Muscle layer of duodenum (tissue), 2 donors: ENCODE data around the gene SDHAF1.

Experiments used
- H3K27ac ChIP-seq: one replicate; pipeline ENCODE4 v1.7.0; 2013; ENCODE audit warnings: mild to moderate bottlenecking, low read length
- H3K27me3 ChIP-seq: one replicate; pipeline ENCODE4 v1.7.0; 2013; ENCODE audit warnings: low read depth, mild to moderate bottlenecking, control low read depth, low read length
- H3K36me3 ChIP-seq, 2 donors: one replicate each; pipeline ENCODE4 v1.7.0; 2013; ENCODE audit warnings: low read length in 2 of 2, control low read depth in 1 of 2, mild to moderate bottlenecking in 1 of 2; ENCODE audit not compliant: insufficient read depth in 2 of 2, control insufficient read depth in 1 of 2
- H3K4me1 ChIP-seq, 2 donors: one replicate each; pipeline ENCODE4 v1.7.0; 2013; ENCODE audit warnings: low read length in 2 of 2, mild to moderate bottlenecking in 2 of 2, control low read depth in 1 of 2, moderate library complexity in 1 of 2; ENCODE audit not compliant: insufficient read depth in 2 of 2, control insufficient read depth in 1 of 2
- H3K4me3 ChIP-seq, 2 donors: one replicate each; pipeline ENCODE4 v1.7.0; 2013; ENCODE audit warnings: low read length in 2 of 2, low read depth in 1 of 2, mild to moderate bottlenecking in 1 of 2
- H3K9me3 ChIP-seq, 2 donors: one replicate each; pipeline ENCODE4 v1.7.0; 2013; ENCODE audit warnings: low read length in 2 of 2, control low read depth in 1 of 2, mild to moderate bottlenecking in 1 of 2; ENCODE audit not compliant: control insufficient read depth in 1 of 2
- donor health status: healthy.

Gene SDHAF1

GRCh38 chr19:35988824-35989223 lies 6.2 kb upstream of the SDHAF1 start:
- Histone ChIP-seq H3K27me3 (peaks cover 8% of the 10 kb centered on the region), H3K36me3 (no peaks in the 10 kb centered on the region), H3K4me3 (no peak overlapping the region), H3K4me1 (peaks cover 0 to 10% of the 10 kb centered on the region in 2 donors), H3K27ac (no peak overlapping the region), H3K9me3 (no peaks in the 10 kb centered on the region)

- no peak overlapping the region for H3K27ac ChIP-seq
- H3K4me1 ChIP-seq = peaks cover 0 to 16% of the 10 kb centered on the region in 2 donors
- no peak overlapping the region for H3K4me3 ChIP-seq
- no peaks in the 10 kb centered on the region for H3K9me3 ChIP-seq
- H3K27me3 ChIP-seq = peaks cover 8% of the 10 kb centered on the region
- no peaks in the 10 kb centered on the region for H3K36me3 ChIP-seq
These were observed 4.8 kb upstream of the SDHAF1 start for GRCh38 chr19:35990156-35990555.

GRCh38 chr19:35990771-35991730 lies 3.9 kb upstream of the SDHAF1 start:
- Histone ChIP-seq H3K4me1 (peaks cover 2 to 20% of the 10 kb centered on the region in 2 donors), H3K4me3 (no peak overlapping the region), H3K27ac (no peak overlapping the region), H3K27me3 (peaks cover 4% of the 10 kb centered on the region), H3K9me3 (no peaks in the 10 kb centered on the region), H3K36me3 (no peaks in the 10 kb centered on the region)

- no peaks in the 10 kb centered on the region for H3K9me3 ChIP-seq
- no peak overlapping the region for H3K27ac ChIP-seq
- no peaks in the 10 kb centered on the region for H3K27me3 ChIP-seq
- no peak overlapping the region for H3K4me3 ChIP-seq
- no peaks in the 10 kb centered on the region for H3K36me3 ChIP-seq
- H3K4me1 ChIP-seq = peaks cover 9 to 26% of the 10 kb centered on the region in 2 donors
These were observed 3.1 kb upstream of the SDHAF1 start for GRCh38 chr19:35991731-35992450.

- H3K9me3 ChIP-seq = no peaks in the 10 kb centered on the region
- H3K27me3 ChIP-seq = no peaks in the 10 kb centered on the region
- peaks cover 0 to 5% of the 10 kb centered on the region in 2 donors for H3K36me3 ChIP-seq
- peaks cover 9 to 28% of the 10 kb centered on the region in 2 donors for H3K4me1 ChIP-seq
- no peak overlapping the region for H3K27ac ChIP-seq
- no peak overlapping the region for H3K4me3 ChIP-seq
These were observed 1.9 kb upstream of the SDHAF1 start for GRCh38 chr19:35992907-35993765.

- Histone ChIP-seq H3K4me1 (peaks cover 11 to 32% of the 10 kb centered on the region in 2 donors), H3K9me3 (no peaks in the 10 kb centered on the region), H3K27me3 (no peaks in the 10 kb centered on the region), H3K4me3 (peak overlapping the region; percentile 50 to 56), H3K36me3 (peaks cover 0 to 5% of the 10 kb centered on the region in 2 donors), H3K27ac (no peak overlapping the region)
These were observed 927 bp upstream of the SDHAF1 start for GRCh38 chr19:35993923-35994598.

- Histone ChIP-seq H3K27ac (no peak overlapping the region), H3K4me1 (peaks cover 13 to 41% of the 10 kb centered on the region in 2 donors), H3K4me3 (peak overlapping the region; percentile 67 to 96), H3K27me3 (no peaks in the 10 kb centered on the region), H3K9me3 (no peaks in the 10 kb centered on the region), H3K36me3 (peaks cover 5 to 7% of the 10 kb centered on the region in 2 donors)
These were observed 1.8 kb downstream of the SDHAF1 start for GRCh38 chr19:35996777-35997176.

- no peaks in the 10 kb centered on the region for H3K27me3 ChIP-seq
- no peak overlapping the region for H3K4me3 ChIP-seq
- H3K36me3 ChIP-seq = peaks cover 5 to 12% of the 10 kb centered on the region in 2 donors
- H3K9me3 ChIP-seq = no peaks in the 10 kb centered on the region
- H3K27ac ChIP-seq = no peak overlapping the region
- H3K4me1 ChIP-seq = peaks cover 5 to 24% of the 10 kb centered on the region in 2 donors
These were observed 6.6 kb downstream of the SDHAF1 start for GRCh38 chr19:36001605-36002004.

GRCh38 chr19:36003284-36003683 lies 8.3 kb downstream of the SDHAF1 start:
- Histone ChIP-seq H3K4me1 (peaks cover 4 to 13% of the 10 kb centered on the region in 2 donors), H3K27me3 (no peaks in the 10 kb centered on the region), H3K36me3 (peaks cover 0 to 12% of the 10 kb centered on the region in 2 donors), H3K27ac (no peak overlapping the region), H3K9me3 (no peaks in the 10 kb centered on the region), H3K4me3 (no peak overlapping the region)

GRCh38 chr19:36006955-36007354 lies 12.0 kb downstream of the SDHAF1 start:
- no peaks in the 10 kb centered on the region for H3K27me3 ChIP-seq
- H3K9me3 ChIP-seq = no peaks in the 10 kb centered on the region
- H3K4me1 ChIP-seq = peaks cover 3 to 7% of the 10 kb centered on the region in 2 donors
- peaks cover 0 to 5% of the 10 kb centered on the region in 2 donors for H3K36me3 ChIP-seq
- no peak overlapping the region for H3K27ac ChIP-seq
- H3K4me3 ChIP-seq = no peak overlapping the region
